GM19395 (cell line): ENCODE data around the gene EEIG1.

Source experiments
- ATAC-seq: cut with Tn5 transposase; IDR thresholded peaks from one replicate; pipeline ENCODE4 v1.9.1; 2021; ENCODE audit warnings: mild to moderate bottlenecking, moderate library complexity; ENCODE audit not compliant: unreplicated experiment

EEIG1 gene

DNA sequence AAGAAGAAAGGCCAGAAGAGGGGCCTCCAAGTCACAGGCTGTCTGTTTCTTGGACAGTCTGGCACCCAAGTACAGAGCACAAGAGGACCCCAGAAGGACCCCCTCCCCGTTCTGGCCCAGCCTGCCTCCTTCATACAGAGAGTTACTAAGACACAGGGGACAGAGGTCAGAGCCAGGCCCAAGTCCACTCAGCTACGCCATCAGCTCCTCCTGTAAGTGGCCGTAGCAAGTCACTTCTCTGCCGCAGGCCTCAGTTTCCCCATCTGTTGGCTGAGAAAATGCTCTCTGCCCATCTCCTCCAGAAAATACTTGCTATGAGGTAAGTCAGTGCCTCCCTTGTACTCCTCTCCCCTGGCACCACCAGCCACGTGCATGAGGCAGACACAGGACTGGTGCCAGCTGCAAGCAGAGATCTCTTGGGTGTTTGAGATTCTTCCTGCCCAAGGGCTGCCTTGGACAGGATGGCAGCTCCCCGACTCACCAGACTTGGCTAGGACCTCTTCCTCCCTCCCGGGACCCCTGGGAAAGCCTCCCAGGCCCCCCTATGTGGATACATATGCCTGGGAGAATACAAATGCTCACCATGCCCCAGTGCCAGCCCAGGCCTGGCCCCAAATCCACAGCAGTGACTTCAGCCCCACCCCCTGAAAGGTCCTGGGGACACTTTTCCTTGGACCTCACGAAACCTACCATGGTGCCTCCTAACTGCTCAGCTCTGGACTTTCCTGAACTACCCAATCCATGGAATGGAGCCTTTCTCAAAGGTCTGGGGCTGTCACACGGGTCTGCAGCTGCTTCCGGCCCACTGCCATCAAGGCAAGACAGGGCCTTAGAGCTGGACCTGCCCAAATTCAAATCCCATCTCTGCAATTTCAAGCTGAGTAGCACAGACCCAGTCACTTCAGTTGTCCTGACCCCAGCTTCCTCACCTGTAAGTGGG is 5.1 kb downstream of the EEIG1 start:
- ATAC-seq = no peak

DNA sequence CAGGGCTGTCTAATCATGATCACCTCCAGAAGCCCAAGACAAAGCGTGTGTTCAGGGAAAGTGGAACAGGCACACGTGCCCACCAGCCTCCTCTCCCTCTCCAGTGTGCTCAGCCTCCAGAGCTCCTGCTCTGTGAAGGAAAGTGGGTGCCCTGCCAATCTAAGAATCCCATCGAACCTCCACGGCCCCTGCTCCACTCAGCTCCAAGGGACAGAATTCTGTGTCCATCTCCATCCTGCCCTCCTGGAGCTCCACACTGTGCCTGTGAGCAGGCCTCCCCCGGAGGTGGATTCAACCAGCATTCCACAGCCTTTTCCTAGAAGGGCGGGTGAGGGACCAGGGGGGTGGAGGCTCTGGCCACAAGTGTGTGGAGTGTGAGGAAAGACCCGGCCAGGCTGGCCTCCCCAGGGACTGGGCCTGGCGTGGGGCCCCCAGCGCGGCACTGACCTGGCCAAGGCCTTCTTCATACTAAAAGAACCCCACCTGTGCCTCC is 6.0 kb downstream of the EEIG1 start:
- ATAC-seq = no peak

DNA sequence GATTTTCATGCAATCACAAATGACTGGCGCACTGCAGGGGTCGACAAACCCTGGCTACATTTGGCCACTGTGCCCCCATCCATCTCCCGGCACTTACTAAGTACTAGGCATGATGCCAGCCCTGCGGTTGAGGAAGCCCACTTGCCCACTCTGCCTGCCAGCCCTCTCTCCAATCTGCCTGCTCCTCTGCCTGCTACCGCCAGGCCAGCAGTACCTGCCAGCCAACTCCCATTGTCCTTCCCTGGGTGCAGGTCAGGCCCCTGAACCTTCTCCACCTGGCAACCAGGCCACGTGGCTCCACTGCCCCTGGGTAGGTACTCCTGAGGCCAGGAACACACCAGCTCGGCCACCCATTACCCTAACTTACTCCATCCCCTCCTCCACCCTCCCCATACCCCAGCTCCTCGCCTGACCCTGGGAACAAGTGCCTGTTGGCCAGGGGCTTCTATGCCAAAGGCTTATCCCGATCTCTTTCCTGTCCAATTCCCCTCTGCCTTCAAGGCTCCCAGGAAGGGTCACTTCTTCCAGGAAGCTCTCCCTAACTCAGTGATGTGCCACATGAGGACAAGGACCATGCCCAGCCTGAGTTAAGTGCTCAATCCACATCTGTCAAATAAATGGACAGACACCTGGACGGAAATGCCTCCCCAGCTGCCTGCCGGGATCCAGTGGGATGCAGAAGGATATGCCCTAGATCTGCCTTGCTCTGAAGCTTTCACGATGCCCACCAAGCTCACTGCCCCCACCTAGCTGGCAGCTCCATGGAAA is 6.6 kb downstream of the EEIG1 start:
- no peak for ATAC-seq

DNA sequence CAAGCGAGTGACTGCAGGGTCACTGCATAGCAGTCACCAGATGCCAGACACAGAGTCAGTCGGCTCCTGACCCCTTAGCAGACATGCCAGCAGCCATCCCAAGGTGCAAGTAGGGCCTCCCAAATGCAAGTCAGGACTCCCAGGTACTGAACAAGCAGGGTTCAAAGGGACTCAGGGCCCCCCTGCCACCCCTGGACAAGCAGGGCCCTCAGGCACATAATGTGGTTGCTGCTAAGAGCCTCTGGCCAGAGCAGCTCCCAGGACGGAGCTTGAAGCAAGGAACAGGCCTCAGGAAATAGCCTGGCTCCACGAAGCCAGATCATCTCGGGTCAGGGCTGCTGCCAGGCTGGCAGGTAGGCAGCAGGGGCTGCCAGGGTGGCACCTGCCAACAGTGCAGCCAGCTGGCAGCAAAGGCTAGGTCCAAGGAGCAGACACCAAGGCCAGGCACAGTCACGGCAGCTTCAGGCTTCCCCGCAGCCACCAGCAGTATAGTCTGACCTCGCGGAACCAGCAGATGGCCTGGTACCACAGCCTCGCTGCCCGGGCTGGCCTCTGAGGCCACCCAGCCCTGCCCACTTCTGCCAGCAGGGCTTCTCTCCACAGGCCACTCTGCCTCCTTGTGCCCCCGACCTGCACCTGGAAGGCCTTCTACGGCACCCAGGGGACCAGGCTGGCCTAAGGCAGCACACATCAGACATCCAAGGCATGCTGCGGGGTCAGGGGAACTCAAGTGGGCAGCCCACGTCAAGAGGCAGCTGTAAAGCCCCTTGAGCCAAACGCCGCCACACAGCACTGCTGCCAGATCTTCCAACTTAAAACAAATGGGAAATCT is 7.4 kb downstream of the EEIG1 start:
- no peak for ATAC-seq

DNA sequence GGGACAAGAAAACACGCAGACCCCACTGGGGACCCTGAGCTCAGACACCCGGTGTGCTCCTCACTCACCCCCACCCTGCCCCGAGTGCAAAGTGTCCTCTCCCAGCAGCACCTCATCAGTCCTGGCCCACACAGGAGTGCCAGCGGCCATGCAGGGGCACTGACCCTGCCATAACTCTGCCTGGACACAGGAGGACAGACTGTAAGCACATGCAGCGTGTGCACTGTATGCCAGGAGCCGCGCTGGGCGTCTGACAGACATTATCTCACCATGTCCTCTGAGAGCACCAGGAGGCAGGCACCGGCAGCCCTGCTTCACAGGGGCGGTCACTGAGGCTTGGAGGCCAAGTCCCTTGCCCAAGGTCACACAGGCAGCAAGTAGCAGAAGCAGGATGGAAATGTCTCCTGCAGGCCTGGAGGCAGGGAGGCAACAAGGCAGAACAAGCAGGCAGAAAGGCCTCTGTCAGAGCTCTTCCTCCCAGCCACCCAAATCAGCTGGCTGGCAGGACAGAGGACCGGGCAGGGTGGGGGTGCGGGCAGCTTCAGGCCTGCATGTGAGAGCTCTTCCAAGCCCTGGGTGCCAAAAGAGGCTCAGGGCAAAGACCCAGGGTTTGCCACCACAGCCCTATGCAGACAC is 8.4 kb downstream of the EEIG1 start:
- ATAC-seq = no peak

DNA sequence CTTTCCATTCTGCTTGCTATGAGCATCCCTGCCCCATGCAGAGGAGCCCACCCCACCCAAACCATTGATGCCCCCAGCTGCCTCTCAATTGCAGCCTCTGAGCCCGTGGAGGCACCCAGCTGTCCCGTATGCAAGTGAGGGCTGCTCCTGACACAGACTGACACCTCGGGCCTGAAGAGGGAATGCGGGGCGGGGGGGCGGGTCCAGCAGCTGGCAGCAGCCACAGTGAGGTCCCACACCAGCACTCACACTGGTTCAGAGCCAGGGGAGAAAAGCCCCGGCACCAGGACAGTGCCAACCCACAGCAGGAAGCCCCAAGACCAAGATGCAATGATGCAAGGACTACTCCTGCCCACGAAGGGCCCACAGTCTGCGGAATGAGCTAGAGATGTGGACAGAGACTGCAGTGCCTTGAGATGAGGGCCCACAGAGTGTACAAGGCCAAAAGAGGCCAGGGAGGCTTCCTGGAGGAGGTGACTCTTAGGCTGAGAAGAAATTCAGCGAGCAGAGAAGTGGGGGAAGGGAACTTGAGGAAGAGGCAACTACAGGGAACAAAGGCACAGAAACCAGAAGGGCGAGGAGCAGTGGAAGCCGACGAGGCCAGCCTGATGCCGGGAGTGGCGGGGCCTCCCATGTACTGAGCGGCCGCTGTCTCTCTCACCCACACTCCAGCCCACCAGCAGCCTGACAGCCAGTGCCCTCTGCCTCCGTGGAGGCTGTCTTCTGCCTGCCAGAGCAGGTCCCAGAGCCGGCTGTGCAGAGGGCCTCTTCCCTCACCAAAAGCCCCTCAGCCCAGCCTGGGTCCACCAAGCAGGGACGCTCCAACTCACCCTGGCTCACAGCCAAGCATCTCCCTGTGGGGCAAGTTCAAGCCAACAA is 9.2 kb downstream of the EEIG1 start:
- ATAC-seq = no peak

DNA sequence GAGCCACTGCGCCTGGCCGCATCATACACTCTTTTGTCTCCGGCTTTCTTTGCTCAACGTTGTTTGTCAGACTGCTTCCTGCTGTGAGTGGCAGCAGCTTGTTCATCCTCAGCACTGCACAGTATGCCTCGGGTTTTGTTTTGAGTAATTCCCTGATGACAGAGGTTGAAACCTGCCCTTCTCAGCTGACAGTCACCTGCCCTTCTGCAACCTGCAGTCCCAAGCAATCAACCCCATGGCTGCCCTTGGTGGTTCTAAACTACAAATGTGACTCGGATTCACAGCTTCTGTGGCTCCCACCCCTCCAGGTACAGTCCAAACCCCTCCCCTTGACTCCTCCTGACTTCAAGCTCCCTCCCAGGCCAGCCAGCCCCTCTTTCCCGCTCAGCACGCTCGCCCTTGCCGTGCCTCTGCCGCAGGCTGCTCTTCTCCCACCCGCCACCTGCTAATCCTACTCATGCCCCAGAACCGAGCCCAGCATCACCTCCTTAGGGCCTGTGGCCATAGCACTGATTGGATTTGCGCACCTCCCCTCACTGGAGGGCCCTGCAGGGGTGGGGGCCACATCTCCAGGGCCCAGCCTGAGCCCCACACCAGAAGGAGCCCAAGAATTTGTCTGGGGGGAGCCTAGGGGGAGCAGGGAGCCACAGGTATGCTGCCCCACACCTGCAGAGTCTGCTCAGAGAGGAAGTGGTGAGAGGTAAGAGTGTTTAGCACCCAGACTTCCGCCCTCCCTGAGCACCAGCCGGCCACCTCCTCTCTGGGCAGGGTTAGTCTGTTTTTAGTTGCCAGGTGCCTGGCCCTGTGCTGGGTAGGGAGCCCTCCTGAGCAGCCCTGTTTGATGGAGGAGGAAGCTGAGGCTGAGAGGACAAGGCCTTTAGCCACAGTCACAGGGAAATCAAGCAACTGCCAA is 10.1 kb downstream of the EEIG1 start:
- ATAC-seq = peak; percentile 86

DNA sequence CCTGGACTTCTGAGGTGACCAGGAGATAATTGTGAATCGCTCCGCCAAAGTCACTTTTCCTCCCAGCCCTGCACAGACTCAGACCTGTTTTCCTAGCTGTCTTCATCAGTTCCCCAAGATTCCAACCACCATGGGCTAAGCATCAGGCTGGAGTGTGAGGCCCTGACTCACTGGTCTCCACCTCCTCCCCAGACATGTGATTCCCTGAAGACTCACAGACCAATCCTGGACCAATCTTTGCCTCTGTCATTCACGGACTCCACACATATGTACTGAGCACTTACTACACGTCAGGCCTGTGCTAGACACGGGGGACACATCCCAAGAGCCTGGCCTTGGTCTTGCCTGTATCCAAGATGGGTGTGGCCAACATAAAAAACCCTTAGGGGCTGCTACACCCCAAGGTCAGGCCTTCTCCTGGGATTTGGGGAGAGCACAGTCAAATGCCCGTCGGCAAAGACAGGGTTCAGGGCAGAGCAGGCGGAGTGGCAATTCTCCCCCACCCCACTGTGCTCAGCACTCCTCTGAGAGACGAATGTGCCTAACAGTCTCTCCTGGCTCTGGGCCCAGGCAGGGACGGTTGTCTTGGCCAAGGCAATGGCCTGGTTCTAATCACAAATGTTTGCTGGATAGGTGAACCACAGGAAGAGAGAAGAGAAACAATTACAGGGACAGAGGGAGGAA is 11.9 kb downstream of the EEIG1 start:
- ATAC-seq = no peak

DNA sequence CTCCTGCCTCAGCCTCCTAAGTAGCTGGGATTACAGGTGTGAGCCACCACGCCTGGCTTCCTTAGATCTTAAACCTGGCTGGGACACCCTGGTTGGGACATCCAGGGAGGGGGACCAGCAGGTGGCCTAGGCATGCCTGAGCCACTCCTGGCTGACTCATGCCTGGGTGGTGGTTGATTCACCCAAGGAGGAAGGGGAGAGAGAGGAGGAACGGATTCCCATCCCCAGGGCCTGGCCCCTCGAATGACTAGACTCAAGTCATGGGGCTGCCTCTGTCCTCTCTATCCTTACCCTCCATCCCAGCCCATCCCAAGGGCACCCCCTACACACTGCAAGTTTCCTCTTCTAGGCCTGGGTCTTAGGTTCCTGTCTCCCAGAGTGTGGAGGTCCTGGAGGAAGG is 12.7 kb downstream of the EEIG1 start:
- ATAC-seq = no peak

DNA sequence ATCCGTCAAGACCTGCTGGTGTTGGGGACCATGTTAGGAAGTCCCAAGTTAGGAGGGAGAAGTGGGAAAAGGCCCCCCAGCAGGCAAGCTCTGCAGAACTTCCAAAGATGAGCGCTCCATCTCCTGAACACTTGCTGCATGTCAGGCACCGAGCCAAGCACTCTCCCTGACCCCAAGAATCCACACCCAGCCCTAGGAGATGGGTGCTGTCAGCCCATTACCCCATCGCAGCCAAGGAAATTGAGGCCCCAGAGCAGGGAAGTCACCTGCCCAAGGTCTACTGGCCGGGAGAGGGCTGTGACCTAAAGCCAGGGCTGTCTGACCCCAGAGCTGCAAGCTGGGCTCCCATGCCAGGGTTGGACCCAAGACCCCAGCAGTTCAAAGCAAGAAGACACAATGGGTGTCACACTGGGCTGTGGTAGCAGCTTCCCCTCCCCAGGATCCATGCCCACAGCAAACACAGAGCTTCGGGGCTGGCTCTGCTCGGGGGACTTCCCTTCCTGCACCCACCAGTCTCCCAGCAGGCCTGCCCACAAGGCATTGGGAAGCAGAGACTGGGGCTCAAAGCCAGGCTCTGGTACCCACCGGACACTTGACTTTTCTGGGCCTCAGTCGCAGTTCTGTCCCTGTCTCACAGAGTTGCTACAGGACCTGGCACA is 13.5 kb downstream of the EEIG1 start:
- no peak for ATAC-seq

DNA sequence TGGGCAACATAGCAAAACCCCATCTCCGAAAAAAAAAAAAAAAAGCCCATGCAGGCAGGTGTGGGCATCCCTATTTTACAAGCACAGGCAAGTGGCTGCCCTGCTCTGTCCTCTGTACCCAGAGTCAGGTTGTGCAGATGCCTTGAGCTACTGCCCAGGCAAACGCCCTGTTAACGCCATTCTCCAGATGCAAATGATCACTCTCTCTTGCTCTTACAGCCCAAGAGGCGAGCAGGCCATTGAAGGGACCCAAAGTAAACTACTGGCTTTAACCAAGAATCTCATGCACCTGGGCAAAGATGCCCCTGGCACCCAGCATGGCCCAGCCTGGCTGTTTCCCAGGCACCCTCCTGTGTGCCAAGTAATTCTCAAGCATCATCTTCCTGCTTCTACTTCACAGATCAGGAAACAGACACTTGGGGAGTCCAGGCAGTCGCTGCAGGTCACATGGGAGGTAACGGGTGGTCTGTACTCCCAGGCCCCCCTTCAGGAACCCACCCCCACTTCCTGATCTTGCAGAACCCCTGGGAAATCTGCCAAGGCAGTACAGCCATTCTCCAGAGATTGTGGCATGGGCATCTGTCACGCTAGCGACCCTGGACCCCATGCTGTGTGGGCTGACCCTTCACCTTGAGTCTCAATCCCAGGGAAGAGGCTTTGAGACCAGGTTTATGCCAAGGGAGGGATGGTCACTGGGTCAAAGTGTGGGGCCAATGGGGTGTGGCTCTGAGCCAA is 14.2 kb downstream of the EEIG1 start:
- ATAC-seq = no peak

DNA sequence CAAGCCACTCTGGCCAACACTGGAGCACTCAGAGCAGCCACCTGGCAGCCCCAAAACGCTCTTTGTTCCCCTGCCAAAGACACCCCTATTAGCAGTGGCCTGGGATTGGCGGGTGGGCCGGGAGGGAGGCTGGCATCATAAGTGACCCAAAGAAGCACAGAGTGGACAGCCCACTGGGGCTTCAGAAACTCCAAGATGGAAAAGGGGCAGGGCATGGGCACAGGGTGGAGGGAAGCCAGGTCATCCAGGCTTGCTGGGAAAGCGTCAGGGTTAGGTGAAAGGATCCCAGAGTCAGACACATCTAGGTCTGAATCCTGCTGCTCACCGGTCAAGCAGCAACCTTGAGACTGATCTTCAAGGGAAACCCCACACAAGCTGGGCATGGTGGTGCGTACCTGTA is 14.8 kb downstream of the EEIG1 start:
- no peak for ATAC-seq

DNA sequence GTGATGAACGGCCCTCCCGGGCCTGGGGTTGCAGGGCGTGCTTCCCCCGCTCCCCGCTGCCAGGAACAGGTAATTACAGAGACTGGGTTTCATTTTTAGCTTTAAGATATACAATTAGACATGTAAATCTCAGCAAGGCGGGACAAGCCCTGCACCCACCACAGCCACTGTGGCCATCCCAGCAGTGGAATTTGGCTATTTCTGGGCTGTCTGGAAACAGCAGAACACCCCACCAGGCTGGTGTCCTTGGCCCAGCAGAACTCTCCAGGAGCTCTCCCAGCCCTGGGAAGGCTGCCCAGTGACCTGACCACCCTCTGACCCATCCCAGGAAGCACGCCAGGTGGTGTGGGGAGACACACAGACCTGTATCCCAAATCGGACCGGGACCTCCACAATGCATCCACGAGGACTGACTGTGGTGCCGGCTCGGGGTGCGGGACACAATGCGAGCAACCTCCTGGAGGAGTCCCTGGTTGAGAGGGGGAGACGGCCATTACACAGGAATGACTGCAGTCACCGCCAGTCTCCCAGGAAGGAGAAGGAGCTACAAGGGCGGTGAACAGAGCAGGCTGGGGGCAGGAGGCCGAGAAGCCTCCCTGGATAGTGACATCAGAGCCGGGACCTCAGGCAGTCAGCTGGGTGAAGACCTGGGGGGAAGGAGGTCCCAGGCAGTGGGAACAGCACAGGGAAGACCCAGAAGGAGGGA is 17.3 kb downstream of the EEIG1 start:
- no peak for ATAC-seq

DNA sequence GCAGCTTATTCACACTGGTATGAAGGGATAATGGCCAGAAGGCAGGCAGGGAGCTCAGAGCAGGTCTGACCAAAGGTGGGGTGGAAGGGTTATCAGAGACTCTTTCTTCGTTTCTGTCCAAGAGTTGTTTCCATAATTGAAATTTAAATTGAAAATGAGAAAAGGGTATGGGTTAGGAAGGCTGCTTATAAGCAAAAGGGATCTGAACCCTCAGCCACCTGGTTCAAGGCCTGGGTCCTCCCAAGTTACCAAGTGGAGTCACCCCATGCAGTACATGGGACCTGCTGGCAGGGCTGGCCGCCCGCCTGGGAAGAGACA is 17.8 kb downstream of the EEIG1 start:
- no peak for ATAC-seq

DNA sequence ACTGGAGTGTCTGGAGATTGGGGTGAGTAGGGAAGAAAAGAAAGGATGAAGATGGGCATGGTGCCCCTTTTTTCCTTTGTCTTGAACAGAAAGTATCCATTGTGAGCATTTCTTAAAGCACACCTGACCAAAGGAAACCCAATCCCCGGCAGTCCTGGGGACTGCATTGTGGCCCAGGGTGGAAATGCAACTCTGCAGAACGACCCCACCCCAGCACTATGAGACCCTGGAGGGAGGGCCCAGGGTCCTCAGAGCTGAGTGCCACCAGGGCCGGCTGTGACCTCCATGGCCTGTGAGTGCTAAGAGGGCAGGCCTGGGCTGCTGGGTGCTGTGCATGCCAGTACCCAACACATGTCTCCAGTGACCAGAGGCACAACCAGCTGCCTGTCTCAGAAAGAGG is 18.5 kb downstream of the EEIG1 start:
- ATAC-seq = no peak

DNA sequence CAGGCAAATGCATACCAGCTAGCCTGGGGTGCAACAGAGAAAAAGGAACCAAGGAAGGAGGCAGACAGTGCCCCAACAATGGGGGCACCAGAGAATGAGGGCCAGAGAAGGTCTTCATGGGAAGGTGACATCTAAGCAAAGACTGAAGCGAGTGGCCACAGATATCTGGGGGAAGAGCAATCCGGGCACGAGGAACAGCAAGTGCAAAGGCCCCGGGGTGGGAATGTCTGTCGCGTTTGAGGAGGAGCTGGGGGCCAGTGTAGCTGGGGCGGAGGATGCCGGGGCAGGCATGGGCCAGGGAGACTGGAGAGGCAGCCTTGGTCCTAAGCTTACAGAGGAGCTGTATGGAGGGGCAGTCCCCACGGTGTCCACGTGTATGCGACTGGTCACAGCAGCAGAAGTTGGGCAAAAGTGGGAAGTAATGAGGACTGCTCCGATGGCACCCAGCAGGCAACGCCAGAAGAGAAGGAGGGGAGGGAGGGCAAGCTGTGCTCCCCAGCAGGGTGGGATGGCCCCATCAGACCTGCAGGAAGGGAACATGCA is 19.1 kb downstream of the EEIG1 start:
- no peak for ATAC-seq
